ENCODE data around the gene RNF157. TPM values are rescaled to one million over a fixed set of nuclear protein-coding genes. Genes with fewer than 3 reads are reported as not detected.
A peak's percentile ranks its signal among the peaks of the same experiment; 100 is the strongest.

Gene RNF157
- total and polyA plus RNA-seq, 9 of the 15 experiments (the other 6 are each of a cell fraction or from before 2014, with no cell fraction given): 8.1 to 31.7 (median 20.8) TPM

DNA sequence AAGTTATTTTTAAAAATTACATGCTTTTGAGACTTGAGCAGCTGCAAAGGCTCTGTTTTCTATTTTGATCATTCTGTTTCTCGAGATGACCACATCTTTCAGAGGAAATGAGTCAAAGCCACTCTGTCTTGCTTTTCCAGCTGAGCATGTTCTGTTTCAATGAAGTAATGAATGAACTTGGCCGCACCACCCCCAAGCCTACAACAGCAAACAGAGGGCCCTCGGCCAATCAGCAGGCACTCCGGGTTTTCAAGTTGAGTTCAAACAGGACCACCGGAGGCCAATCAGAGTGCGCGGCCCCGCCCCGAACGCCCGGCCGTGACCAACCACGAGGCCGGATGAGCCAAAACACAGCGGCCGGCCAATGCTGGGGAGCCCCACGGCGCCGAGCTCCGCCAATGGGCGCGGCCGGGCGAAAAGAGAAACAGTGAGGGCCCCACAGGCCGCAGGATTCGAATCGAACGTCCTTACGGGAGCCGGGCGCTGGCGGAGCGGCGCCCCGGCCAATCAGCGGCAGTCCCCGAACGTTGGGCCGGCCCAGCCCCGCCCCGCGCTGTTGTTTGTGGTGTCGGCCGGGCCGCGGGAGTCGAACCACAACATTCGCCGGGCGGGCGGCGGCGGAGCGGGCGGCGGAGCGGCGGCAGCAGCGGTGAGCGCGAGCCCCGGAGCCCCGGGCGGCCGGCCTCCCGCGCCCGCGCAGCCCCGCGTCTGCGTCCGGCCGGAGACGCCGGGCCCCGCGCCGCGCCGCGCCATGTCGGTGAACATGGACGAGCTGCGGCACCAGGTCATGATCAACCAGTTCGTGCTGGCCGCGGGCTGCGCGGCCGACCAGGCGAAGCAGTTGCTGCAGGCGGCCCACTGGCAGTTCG lies 24.7 kb upstream of the RNF157 start, which contains the start of gene UBALD2 (continued):
- TF ChIP-seq CBX3 (IDR thresholded peaks at IDR 0.05; ENCODE audit: borderline replicate concordance in 1 of 2, low read length in 2 of 2) (0 out of 3 replicates have a peak, but pooled peaks of 1 of the 2 experiments have one; percentile 42), SNRNP70 (optimal IDR thresholded peaks at IDR 0.05; ENCODE audit: low read depth, low read length) (no peak), NFE2 (IDR thresholded peaks at IDR 0.05; ENCODE audit: low read depth) (no peak), DPF2 (IDR thresholded peaks at IDR 0.05) (peak; percentile 69), HDAC1 (IDR thresholded peaks at IDR 0.05) (0 out of 4 replicates have a peak, but pooled peaks of 1 of the 2 experiments have one; percentile 27), NELFE (IDR thresholded peaks at IDR 0.05; ENCODE audit: insufficient read depth, insufficient read length) (no peak), HMGN3 (IDR thresholded peaks at IDR 0.05; ENCODE audit: borderline replicate concordance, extremely low read depth, insufficient read length, low read depth, low read length) (peak; percentile 86), SMARCA4 (IDR thresholded peaks at IDR 0.05) (0 out of 2 replicates have a peak, but pooled peaks have one; percentile 49), MAZ (CRISPR knock-in tag; conservative IDR thresholded peaks at IDR 0.05 in 1 of 2, IDR thresholded peaks at IDR 0.05 in 1 of 2) (peak; percentile 8 to 76; a peak in 3 of 4 replicates), TGIF2 (CRISPR knock-in tag; IDR thresholded peaks at IDR 0.05) (no peak)
- TF ChIP-seq, protein P1, sequence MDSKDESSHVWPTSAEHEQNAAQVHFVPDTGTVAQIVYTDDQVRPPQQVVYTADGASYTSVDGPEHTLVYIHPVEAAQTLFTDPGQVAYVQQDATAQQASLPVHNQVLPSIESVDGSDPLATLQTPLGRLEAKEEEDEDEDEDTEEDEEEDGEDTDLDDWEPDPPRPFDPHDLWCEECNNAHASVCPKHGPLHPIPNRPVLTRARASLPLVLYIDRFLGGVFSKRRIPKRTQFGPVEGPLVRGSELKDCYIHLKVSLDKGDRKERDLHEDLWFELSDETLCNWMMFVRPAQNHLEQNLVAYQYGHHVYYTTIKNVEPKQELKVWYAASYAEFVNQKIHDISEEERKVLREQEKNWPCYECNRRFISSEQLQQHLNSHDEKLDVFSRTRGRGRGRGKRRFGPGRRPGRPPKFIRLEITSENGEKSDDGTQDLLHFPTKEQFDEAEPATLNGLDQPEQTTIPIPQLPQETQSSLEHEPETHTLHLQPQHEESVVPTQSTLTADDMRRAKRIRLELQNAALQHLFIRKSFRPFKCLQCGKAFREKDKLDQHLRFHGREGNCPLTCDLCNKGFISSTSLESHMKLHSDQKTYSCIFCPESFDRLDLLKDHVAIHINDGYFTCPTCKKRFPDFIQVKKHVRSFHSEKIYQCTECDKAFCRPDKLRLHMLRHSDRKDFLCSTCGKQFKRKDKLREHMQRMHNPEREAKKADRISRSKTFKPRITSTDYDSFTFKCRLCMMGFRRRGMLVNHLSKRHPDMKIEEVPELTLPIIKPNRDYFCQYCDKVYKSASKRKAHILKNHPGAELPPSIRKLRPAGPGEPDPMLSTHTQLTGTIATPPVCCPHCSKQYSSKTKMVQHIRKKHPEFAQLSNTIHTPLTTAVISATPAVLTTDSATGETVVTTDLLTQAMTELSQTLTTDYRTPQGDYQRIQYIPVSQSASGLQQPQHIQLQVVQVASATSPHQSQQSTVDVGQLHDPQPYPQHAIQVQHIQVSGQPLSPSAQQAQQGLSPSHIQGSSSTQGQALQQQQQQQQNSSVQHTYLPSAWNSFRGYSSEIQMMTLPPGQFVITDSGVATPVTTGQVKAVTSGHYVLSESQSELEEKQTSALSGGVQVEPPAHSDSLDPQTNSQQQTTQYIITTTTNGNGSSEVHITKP (IDR thresholded peaks at IDR 0.05; ENCODE audit: partially characterized antibody): peak; percentile 75
- TF ChIP-seq, protein P2, sequence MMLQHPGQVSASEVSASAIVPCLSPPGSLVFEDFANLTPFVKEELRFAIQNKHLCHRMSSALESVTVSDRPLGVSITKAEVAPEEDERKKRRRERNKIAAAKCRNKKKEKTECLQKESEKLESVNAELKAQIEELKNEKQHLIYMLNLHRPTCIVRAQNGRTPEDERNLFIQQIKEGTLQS (IDR thresholded peaks at IDR 0.05): peak; percentile 81
- TF ChIP-seq, protein P2 (CRISPR knock-in tag; conservative IDR thresholded peaks at IDR 0.05): peak; percentile 85; the same call in 1 of the 2 replicates
- TF ChIP-seq, protein P3, sequence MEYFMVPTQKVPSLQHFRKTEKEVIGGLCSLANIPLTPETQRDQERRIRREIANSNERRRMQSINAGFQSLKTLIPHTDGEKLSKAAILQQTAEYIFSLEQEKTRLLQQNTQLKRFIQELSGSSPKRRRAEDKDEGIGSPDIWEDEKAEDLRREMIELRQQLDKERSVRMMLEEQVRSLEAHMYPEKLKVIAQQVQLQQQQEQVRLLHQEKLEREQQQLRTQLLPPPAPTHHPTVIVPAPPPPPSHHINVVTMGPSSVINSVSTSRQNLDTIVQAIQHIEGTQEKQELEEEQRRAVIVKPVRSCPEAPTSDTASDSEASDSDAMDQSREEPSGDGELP (CRISPR knock-in tag; IDR thresholded peaks at IDR 0.05; ENCODE audit: borderline replicate concordance): peak; percentile 93
- TF ChIP-seq, protein P4, sequence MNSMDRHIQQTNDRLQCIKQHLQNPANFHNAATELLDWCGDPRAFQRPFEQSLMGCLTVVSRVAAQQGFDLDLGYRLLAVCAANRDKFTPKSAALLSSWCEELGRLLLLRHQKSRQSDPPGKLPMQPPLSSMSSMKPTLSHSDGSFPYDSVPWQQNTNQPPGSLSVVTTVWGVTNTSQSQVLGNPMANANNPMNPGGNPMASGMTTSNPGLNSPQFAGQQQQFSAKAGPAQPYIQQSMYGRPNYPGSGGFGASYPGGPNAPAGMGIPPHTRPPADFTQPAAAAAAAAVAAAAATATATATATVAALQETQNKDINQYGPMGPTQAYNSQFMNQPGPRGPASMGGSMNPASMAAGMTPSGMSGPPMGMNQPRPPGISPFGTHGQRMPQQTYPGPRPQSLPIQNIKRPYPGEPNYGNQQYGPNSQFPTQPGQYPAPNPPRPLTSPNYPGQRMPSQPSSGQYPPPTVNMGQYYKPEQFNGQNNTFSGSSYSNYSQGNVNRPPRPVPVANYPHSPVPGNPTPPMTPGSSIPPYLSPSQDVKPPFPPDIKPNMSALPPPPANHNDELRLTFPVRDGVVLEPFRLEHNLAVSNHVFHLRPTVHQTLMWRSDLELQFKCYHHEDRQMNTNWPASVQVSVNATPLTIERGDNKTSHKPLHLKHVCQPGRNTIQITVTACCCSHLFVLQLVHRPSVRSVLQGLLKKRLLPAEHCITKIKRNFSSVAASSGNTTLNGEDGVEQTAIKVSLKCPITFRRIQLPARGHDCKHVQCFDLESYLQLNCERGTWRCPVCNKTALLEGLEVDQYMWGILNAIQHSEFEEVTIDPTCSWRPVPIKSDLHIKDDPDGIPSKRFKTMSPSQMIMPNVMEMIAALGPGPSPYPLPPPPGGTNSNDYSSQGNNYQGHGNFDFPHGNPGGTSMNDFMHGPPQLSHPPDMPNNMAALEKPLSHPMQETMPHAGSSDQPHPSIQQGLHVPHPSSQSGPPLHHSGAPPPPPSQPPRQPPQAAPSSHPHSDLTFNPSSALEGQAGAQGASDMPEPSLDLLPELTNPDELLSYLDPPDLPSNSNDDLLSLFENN (IDR thresholded peaks at IDR 0.05; ENCODE audit: low read depth in 2 of 2, low read length in 2 of 2): no peak; a peak in 1 of 4 replicates
